LHCN-M2 (cell line): ENCODE measurements around the gene LSM3. TPM values are rescaled to one million over a fixed set of nuclear protein-coding genes. Genes with fewer than 3 reads are reported as not detected.

Experiments used
- DNase-seq: peaks from one replicate; pipeline ENCODE4 v3.0.0-alpha.2; 2012; ENCODE audit warnings: low read depth
- total RNA-seq: library from RNA; depleted of rRNA; stranded (reverse); fragments of >200 nt; gene quantifications from 2 replicates; pipeline ENCODE4 v1.2.3, GENCODE V29; 2014

The LSM3 gene
- total RNA-seq, 1 experiment from 2014 or later, result 22.7 TPM

- peak; percentile 78 for DNase-seq
These were observed 21.7 kb downstream of the LSM3 start for GRCh38 chr3:14200276-14200675.

DNA sequence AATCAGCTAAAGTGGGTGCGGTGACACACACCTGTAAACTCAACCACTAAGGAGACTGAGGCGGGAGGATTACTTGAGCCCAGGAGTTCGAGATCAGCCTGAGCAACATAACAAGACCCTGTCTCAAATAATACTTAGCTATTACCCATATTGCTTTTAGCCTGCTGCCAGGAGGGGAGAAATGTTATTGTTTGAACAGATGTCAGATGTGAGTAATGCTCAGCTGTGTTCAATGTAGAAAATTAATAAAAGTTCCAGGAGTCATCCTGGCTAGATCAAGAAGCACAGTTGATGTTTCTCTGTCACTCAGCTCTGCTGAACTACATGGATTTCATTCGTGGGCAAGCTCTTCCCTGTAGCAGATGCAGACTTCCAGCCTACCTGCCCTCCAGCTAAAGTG, 22.2 kb downstream of the LSM3 start:
- peak; percentile 66 for DNase-seq

DNA sequence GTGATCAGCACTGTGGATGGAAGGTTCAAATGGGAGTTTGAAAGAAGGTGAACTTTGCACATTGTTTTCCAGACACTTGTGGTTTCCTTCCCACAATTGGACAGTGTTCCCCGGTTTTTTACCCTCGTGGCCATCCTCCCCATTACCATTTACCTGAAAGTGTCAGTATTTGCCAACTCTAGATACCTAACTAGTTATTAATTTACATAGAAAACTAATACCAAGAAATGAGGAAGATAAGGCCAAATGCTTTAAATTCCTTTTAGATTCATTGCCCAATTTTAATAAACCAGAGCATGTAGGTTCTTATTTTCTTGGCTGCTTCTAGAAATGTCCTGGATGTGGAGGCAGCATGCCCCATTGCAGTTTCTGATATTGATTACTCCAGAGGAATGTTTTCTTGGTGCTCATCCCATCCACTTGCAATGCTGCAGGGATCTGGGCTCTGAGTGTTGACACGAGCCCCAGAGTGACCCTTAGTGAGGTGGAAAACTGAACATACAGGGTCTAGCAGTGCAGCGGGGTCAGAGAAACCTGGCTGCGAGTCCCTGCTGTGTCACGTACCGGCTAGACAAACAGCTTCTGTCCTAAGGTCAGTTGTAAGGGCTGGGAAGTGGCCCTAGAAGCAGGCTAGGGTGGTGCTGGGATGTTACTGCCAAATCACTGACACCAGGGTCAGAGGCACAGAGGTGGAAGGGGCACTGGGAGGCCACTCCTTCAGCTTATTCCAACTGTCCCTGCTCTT, 23.5 kb downstream of the LSM3 start:
- DNase-seq, result no peak

- no peak for DNase-seq
These were observed 24.4 kb downstream of the LSM3 start for GRCh38 chr3:14202874-14203520.

GRCh38 chr3:14203521-14204079, 25.0 kb downstream of the LSM3 start:
- peak; percentile 68 for DNase-seq

GRCh38 chr3:14204515-14205284, 26.1 kb downstream of the LSM3 start:
- peak; percentile 14 for DNase-seq

DNA sequence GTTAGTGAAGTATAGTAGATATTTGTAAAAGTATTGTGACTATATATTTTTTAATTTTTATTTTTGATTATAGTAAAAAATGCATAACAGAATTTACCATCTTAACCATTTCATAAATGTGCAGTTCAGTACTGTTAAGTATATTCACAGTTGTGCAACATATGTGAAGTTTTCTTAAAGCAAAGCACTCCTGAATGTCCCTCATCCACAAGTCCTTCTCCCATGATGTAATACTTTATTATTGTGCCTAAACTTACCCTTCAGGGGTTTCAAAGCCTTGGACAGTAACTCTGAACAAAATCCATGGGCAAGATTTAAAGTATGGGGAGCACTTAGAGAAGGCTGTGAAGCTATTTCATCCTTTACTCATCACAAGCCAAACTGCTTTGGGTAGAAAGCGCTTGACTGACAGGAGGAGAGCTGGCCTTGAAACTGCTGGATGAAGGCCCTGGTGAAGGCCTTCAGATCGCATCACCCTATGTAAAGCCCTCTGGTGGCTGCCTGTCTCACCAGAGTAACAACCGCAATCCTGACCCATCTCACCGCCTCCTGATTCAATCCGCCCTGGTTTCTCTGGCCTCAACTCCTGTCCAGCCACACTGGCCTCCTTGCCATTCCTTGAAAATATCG, 28.0 kb downstream of the LSM3 start:
- DNase-seq, result no peak

GRCh38 chr3:14208168-14208567, 29.6 kb downstream of the LSM3 start:
- DNase-seq, result no peak

DNA sequence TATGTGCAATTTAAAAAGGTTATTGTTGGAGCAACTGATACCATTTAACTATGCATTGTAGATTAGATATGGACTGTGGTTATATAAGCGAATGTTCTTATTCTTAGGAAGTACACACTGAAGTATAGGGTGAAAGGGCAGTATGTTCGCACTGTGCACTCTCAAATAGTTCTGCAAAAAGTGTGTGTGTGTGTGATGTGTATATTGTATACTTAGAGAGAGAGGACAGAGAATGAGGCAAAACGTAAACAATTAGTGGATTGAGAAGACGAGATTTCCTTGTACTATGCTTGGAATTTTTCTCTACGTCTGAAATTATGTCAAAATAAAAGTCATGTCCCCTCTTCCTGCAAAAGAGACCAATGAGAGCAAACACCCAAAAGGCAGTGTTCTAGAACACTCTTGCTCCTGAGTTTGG, 30.4 kb downstream of the LSM3 start:
- DNase-seq, result no peak

DNA sequence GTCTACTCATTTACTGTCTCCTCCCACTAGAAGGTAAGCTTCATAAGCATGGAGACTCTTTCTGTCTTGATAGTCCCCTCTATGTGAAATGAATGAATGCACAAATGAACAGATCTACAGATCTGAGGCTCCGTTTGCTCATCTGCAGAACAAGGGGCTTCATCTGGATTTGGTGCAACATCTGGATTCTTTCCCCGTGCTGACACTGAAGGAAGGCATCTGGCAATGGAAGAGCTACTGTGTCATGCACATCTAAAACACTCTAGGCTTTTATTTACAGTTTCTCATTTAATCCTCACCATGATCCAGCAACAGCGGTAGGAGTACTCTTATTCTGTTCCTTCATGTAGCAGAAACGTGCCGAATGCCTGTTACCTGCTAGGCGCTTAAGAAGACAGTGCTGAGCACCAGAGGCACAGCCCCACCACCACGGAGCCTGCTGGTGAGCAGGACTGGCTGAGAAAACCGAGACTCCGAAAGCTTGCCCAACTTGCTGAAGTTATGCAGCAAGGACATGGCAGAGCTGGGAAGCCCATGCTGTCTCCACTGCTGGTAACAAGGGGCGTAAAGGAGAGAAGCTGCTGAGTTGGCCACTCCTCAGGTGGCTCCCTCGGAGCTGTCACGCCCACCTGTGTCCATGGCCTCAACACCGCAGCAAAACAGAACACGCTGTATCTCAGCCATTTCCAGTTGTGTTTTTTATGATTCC, 31.1 kb downstream of the LSM3 start:
- no peak for DNase-seq

DNA sequence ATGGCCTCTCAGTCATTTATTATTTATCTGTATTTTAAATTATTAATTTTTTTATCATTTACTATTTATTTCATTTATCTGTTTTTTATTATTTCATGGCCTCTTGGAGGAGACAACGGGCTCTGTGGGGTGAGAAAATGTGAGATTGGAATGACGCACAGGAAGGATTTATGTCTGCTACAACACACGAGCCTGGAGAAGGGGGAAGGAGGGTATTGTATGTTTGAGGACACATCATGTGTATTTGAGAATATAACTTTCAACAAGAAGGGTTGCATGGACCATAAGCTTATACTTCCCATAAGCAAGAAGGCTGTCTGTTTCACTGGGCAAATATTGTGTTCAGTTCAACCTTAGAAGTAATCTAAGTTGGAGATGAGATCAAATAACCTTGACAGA, 31.7 kb downstream of the LSM3 start:
- no peak for DNase-seq

DNA sequence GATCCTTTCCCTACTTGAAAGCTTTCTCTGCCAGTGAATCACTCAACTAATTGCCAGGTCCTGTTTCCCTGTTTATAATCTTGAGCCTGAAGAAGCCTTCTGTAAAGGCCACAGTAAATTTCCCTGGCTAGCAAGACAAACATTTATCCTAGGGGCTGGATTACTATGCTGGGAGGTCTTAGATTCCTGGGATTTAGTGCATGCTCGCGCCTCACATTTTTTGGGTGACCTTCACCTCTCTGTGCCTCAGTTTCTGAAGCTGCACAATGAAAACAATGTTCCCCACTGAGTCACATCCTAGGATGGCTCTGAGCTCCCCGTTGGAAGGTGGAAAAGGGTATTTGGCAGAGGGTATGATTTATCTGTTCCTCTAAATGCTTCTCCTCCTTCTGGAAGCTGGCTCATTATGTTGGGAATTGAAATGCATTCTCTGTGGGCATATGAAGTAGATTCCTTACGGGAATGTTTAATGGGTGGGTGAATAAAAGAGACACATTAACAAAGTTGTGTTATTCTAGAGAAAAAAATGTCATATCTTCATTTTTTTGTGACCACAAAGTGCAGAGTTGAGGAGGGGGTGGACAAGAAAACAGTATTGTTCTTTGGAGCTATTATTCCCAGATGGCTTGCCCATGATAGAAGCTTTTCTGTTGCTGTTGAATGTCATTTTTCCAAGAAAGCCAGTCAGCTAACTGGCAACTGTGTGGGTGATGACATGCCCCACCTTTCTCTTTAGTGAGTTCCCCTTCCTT, 32.4 kb downstream of the LSM3 start:
- DNase-seq, result peak; percentile 23

- no peak for DNase-seq
These were observed 33.0 kb downstream of the LSM3 start for GRCh38 chr3:14211621-14212020.

DNA sequence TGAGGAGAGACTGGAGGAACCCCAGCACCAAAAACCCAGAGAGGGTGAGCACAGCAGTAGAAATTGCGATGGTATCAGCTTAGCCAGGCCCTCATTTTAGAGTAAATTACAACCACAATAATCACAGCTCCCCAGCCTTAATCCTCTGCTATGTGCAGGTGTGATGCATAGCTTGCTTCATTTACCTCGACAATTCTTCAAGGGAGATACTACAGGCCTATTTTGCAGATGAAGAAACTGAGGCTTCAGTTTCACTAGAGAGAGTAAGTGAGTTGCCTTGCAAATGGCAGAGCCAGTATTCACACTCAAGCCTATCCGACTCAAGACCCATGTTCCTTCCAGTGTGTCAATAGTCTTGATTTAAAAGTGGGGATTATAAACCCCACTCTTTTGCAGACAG, 33.4 kb downstream of the LSM3 start:
- no peak for DNase-seq

DNA sequence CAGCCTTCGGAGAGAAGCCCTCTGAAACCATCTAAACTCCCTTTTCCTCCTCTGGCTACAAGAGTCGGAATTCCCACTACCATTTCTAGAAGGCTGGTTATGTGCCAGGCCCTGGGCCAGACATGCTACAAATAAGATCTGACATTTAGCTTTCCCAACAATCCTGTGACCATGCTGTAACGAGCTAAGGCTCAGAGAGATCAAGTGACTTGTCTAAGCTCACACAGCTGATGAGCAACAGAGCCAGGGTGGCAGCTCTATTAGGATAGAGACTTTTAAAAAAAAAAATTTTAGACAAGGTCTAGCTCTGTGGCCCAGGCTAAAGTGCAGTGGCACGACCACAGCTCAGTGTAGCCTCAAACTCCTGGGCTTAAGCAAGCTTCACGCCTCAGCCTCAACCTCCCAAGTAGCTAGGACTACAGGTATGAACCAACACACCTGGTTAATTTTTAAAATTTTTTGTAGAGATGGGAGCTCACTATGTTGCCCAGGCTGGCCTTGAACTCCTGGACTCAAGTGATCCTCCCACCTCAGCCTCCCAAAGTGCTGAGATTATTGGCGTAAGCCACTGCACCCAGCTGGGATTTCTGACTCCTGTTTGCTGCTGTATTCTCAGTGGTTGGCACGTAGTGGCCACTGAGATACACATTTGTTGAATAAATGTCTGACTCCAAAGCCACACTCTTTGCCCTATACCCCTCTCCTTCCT, 34.6 kb downstream of the LSM3 start:
- DNase-seq, result no peak

DNA sequence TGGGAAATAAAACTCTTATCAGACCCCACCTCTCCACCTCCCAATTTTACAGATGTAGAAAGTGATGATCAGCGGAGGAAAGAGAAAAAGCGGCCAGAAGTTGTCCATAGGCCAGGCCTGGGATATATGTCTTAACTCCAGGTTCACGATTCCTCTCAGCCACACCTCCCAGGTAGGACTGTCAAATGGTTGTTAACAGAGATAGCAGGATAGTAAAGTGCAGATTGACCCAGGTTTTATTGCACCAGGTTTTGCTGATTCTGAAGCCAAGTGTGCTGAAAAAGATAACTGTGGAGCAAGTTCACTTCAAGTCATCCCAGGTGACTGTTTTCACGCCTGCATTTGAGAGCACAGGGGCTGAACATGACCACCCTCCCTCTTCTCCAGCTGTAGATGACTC, 36.1 kb downstream of the LSM3 start:
- no peak for DNase-seq

- no peak for DNase-seq
These were observed 37.8 kb downstream of the LSM3 start for GRCh38 chr3:14216257-14217048.

- no peak for DNase-seq
These were observed 39.7 kb downstream of the LSM3 start for GRCh38 chr3:14218355-14218754.

DNA sequence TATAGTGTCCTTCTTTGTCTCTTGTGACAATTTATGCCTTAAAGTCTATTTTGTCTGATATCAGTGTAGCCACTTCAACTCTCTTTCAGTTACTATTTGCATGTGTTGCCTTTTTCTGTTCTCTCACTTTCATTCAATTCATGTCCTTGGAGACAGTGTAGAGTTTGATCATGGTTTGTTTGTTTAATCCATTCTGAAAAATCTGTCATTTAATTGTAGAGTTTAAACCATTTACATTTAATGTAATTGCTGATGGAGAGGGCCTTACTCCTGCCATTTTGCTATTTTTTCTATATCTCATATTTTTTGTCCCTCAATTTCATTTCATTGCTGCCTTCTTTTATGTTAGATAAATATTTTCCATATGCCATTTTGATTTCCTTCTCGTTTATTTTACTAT, 42.3 kb downstream of the LSM3 start:
- DNase-seq, result no peak
